ENCODE data around the gene SYT2.
"Not testable (repeated sequence)": the region's sequence is repeated elsewhere in the genome, so short reads cannot be mapped to it uniquely, and the experiment has no call there.

The SYT2 gene

DNA sequence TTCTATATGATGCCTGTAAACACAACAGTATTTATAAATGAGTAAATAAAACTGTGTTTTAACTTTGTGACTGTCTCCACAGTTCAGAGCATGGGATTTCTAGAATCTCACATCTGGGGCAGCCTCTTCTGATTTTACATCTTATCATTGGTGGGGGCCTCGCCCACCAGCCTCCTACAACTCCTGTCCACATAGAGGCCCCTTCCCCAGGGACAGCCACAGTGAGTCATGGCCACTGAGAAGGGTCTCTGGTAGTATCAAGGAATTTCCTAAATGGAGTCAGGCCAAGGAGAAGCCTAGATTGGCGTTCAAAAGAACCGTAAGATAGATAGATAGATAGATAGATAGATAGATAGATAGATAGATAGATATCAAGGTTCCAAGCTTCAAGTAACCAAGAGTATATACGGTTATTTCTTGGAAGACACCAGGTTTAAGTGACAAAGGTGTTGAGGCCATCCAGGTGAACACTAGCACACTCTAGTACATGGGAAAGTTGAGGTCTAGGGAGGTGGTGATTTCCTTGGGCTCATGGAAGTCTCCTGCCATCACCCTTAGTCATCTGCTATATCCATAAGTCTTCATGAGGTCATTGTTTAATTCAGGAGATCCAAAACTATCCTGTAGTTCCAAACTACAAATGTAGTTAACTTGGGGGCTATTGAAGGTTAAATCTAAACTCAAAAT, 121.6 kb downstream of the SYT2 start:
- DNase-seq: no peak

GRCh38 chr1:202587859-202588485, 122.3 kb downstream of the SYT2 start:
- no peak for DNase-seq

GRCh38 chr1:202586871-202587270, 123.4 kb downstream of the SYT2 start:
- DNase-seq: no peak

DNA sequence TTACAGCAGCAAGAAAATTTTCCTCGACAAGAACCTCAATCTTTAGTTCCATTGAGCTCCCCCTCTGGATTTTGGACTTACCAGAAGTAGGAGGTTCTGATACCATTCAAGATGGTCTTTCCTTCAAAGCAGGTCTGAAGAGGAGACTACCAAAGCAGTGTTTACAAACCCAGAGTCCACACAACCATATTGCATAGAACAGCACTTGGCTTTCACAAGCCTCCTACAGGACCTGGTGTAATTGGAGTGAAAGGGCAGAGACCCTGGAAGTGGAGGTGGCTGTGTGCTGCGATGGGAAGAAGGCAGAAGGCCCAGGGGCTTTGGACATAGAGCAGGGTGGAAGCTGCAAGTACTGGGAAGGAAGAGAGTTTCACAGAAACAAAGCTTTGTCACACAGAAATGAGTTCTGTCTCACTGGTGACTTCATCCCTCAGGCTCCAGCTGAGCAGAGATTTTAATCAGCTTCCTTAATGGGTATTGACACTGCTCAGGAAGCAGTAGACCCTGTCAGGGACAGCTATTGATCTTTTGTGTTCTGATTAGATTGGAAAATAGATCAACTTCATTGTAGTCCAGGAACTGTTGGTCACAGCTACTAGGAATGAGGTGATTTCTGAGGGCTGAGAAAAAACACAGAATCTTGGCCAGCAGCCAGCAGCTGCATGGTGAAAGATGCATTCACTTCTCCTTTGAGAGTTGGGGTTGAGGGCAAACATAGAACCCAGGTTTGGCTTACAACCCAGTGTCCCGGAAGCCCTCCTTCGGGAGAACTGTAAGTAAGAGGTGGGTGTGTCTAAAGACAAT, 124.0 kb downstream of the SYT2 start:
- DNase-seq: no peak

DNA sequence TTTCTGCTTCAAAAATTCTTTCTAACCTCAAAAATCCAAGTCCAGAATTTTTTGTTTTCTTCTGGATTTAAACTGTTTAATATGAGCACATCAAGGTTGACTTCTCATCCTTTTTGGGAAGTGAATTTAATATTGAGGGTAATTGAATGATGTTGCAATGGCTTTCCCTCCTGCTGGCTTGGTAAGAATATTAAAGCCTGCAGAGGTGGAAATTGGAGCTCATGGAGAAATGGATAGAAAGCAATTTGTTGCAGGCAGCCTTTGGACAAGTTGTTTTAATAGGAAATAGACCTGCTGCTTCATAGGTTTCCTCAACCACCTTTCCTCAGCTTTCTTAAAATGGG, 124.7 kb downstream of the SYT2 start:
- DNase-seq: no peak

GRCh38 chr1:202584707-202585589, 125.3 kb downstream of the SYT2 start:
- no peak for DNase-seq

DNA sequence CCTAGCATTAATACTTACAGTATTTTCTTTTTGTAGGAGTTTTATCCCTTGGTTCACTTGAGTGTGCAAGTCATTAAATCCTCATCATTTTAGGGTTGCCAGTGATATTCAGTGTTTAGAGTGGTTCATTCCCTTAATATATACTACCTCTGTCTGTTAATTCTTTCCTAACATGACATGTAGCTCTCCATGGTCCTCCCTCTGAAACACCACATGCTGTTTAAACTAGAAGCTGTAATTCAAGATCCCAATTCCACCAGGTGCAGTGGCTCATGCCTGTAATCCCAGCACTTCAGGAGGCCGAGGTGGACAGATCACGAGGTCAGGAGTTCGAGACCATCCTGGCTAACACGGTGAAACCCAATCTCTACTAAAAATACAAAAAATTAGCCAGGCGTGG, 127.9 kb downstream of the SYT2 start:
- not testable (repeated sequence) for DNase-seq

GRCh38 chr1:202580619-202581018, 129.6 kb downstream of the SYT2 start:
- no peak for DNase-seq

GRCh38 chr1:202579806-202580205, 130.4 kb downstream of the SYT2 start:
- no peak for DNase-seq

DNA sequence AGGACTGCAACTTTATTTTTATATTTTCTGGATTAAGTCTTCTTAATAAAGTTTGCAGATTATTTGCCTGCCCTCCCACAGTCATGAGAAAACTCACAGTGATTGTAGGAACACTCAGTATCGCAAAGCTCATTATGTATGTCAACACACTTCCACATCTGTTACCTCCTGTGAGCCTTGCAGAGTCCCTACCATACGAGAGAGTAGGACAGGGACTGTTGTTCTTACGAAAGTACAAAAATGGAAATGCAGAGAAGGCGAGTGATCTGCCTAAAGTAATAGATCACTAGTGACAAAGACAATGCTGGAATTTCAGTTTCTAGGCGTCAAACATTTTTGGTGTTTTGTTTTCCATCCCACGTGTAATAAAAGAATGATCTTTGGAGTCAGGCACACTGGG, 131.7 kb downstream of the SYT2 start:
- DNase-seq: no peak

GRCh38 chr1:202578001-202578504, 132.2 kb downstream of the SYT2 start:
- no peak for DNase-seq

- no peak for DNase-seq
Measured at GRCh38 chr1:202577381-202577780, 132.9 kb downstream of the SYT2 start.

GRCh38 chr1:202576816-202577215, 133.4 kb downstream of the SYT2 start:
- no peak for DNase-seq

- no peak for DNase-seq
Measured at GRCh38 chr1:202575918-202576653, 134.2 kb downstream of the SYT2 start.

GRCh38 chr1:202572867-202573266, 137.4 kb downstream of the SYT2 start:
- DNase-seq: no peak

DNA sequence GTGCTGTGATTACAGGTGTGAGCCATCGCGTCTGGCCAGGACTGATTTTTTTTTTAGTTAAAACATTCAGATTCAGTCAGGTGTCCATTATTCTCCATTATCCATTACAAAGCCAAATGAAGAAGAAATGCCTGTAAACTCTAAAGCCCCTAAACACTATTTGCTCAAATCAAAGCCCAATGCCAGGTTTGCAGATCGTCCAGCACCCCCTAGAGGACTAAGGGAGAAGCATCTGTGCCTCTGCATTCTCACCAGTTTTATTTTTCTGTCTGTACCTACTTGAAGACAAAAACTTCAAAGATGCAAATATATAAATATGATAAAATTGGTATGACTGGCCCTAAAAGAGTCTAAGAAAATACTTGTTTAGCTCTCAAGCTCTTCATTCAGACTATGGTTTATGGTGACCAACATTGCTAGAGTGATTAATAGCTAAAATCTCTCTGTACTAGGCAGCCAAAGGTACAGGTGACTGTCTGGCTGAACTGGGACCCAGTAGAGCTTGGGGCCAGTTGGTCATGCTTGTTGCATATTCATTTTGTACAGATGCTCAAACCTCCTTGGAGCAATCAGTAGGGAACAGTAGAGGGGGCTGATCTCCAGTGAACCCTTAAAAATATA, 138.4 kb downstream of the SYT2 start:
- peak; percentile 7 for DNase-seq

- DNase-seq: no peak
Measured at GRCh38 chr1:202569393-202570322, 140.6 kb downstream of the SYT2 start.

GRCh38 chr1:202568826-202569225, 141.4 kb downstream of the SYT2 start:
- DNase-seq: no peak

DNA sequence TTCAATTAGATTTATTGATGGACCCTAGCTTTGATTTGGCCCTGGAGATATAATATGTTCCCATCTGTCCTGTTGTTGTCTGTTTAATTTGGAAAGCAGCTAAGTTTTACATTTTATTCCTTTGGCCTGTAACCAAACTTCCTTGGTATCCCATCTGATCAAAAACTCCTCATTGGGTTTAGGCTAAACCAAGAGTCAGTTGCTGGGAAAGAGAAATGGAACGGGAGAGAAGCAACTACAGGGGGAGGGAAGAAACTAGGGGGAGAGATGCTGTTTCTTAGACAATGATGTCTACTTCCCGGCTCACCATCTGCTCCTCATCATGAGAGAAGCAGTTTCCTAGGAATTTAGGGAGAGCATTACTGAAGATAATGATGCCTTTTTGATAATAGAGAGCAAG, 141.8 kb downstream of the SYT2 start:
- DNase-seq: no peak

GRCh38 chr1:202567738-202568137, 142.5 kb downstream of the SYT2 start:
- no peak for DNase-seq
